Glutamatergic neuron (in vitro differentiated cells): ENCODE measurements around the gene EPN1. TPM values are rescaled to one million over a fixed set of nuclear protein-coding genes. Genes with fewer than 3 reads are reported as not detected.

Source experiments
- DNase-seq: peaks from one replicate; pipeline ENCODE4 v3.0.0; 2022
- H3K27ac Mint-ChIP-seq: one replicate; pipeline ENCODE4 v1.8.0; 2020; ENCODE audit warnings: mild to moderate bottlenecking, mixed read lengths, inconsistent platforms; ENCODE audit not compliant: unreplicated experiment
- H3K27me3 Mint-ChIP-seq: one replicate; pipeline ENCODE4 v1.8.0; 2020; ENCODE audit warnings: mild to moderate bottlenecking, moderate library complexity, mixed read lengths, inconsistent platforms; ENCODE audit not compliant: unreplicated experiment
- H3K36me3 Mint-ChIP-seq: one replicate; pipeline ENCODE4 v1.8.0; 2020; ENCODE audit warnings: mild to moderate bottlenecking, mixed read lengths, inconsistent platforms; ENCODE audit not compliant: unreplicated experiment
- H3K4me1 Mint-ChIP-seq: one replicate; pipeline ENCODE4 v1.8.0; 2020; ENCODE audit warnings: mild to moderate bottlenecking, low read depth, mixed read lengths, inconsistent platforms; ENCODE audit not compliant: unreplicated experiment
- H3K4me3 Mint-ChIP-seq: one replicate; pipeline ENCODE4 v1.8.0; 2020; ENCODE audit warnings: mild to moderate bottlenecking, mixed read lengths, inconsistent platforms; ENCODE audit not compliant: unreplicated experiment
- H3K9me3 Mint-ChIP-seq: one replicate; pipeline ENCODE4 v1.8.0; 2020; ENCODE audit warnings: mild to moderate bottlenecking, moderate library complexity, mixed read lengths, inconsistent platforms; ENCODE audit not compliant: unreplicated experiment
- CTCF ChIP-seq: fragments of 200-600 bp; sonication (generic); IDR thresholded peaks from one replicate; pipeline ENCODE4 v1.5.0; 2021; ENCODE audit not compliant: partially characterized antibody, unreplicated experiment
- total RNA-seq: library from RNA; stranded (reverse); fragmentation: NEBNext Ultra II Directional; extraction: Animal tissue kit (Norgen Biotek cat#: 25700); gene quantifications from one replicate; pipeline ENCODE4 v1.2.1, GENCODE V29; 2021; ENCODE audit not compliant: unreplicated experiment

Gene EPN1
- total RNA-seq, 1 donor from 2014 or later, result 150 TPM

- Mint-ChIP-seq H3K4me1 (peaks cover 20% of the 10 kb centered on the region), H3K9me3 (peaks cover 14% of the 10 kb centered on the region), H3K4me3 (no peak overlapping the region), H3K36me3 (no peaks in the 10 kb centered on the region), H3K27me3 (peaks cover 2% of the 10 kb centered on the region), H3K27ac (no peak overlapping the region)
- TF ChIP-seq CTCF, result no peak
- DNase-seq, result no peak
Observed at GRCh38 chr19:55660404-55660803, 14.6 kb upstream of the EPN1 start.

- H3K4me1 Mint-ChIP-seq, result peaks cover 17% of the 10 kb centered on the region
- H3K27me3 Mint-ChIP-seq, result no peaks in the 10 kb centered on the region
Observed at GRCh38 chr19:55660991-55661390, 14.0 kb upstream of the EPN1 start.

GRCh38 chr19:55661826-55662225 is 13.2 kb upstream of the EPN1 start:
- Mint-ChIP-seq H3K27me3 (no peaks in the 10 kb centered on the region), H3K4me3 (no peak overlapping the region), H3K27ac (no peak overlapping the region), H3K36me3 (no peaks in the 10 kb centered on the region), H3K9me3 (peaks cover 11% of the 10 kb centered on the region), H3K4me1 (peaks cover 16% of the 10 kb centered on the region)
- TF ChIP-seq CTCF, result no peak
- DNase-seq, result no peak

More at GRCh38 chr19:55660991-55661390, 14.0 kb upstream of the EPN1 start:
- no peaks in the 10 kb centered on the region for H3K36me3 Mint-ChIP-seq
- peaks cover 11% of the 10 kb centered on the region for H3K9me3 Mint-ChIP-seq
- no peak overlapping the region for H3K4me3 Mint-ChIP-seq
- TF ChIP-seq CTCF, result no peak
- no peak overlapping the region for H3K27ac Mint-ChIP-seq
- DNase-seq, result no peak

GRCh38 chr19:55663846-55664536 is 11.0 kb upstream of the EPN1 start:
- Mint-ChIP-seq H3K4me3 (no peak overlapping the region), H3K36me3 (no peaks in the 10 kb centered on the region), H3K27me3 (no peaks in the 10 kb centered on the region), H3K9me3 (peaks cover 15% of the 10 kb centered on the region), H3K27ac (no peak overlapping the region), H3K4me1 (peaks cover 4% of the 10 kb centered on the region)
- no peak for TF ChIP-seq CTCF
- DNase-seq, result no peak

GRCh38 chr19:55666343-55667005 is 8.6 kb upstream of the EPN1 start:
- no peak for TF ChIP-seq CTCF
- peaks cover 20% of the 10 kb centered on the region for H3K9me3 Mint-ChIP-seq
- no peak overlapping the region for H3K4me3 Mint-ChIP-seq
- peaks cover 6% of the 10 kb centered on the region for H3K4me1 Mint-ChIP-seq
- no peak for DNase-seq
- peaks cover 9% of the 10 kb centered on the region for H3K27me3 Mint-ChIP-seq
- no peaks in the 10 kb centered on the region for H3K36me3 Mint-ChIP-seq
- H3K27ac Mint-ChIP-seq, result no peak overlapping the region
